ENCODE data around the gene LCN15. TPM values are rescaled to one million over a fixed set of nuclear protein-coding genes. Genes with fewer than 3 reads are reported as not detected.
"Not testable (repeated sequence)": the region's sequence is repeated elsewhere in the genome, so short reads cannot be mapped to it uniquely, and the experiment has no call there.

The LCN15 gene
- total RNA-seq, 2 experiments from 2014 or later: not detected

GRCh38 chr9:136805207-136805740 is 41.0 kb upstream of the LCN15 start:
- H3K27me3 ChIP-seq (ENCODE audit: control insufficient read depth in 1 of 2, insufficient read depth in 2 of 2, low read length in 2 of 2): peaks cover 0 to 3% of the 10 kb centered on the region in 2 experiments
- H3K4me1 Mint-ChIP-seq (ENCODE audit: low read depth): peaks cover 47% of the 10 kb centered on the region
- no peaks in the 10 kb centered on the region for H3K27me3 Mint-ChIP-seq
- intact Hi-C loops (cut with DNase I, micrococcal nuclease): loop anchor here (5.0 to 10.0 kb wide), 4 partner anchors 42 to 400 kb away; partner anchors contain the start of genes PHPT1 (in 1 of the 2), SNAPC4 (in 1 of the 2) and TRAF2 (in 1 of the 2)
- no peak overlapping the region for H3K27ac ChIP-seq (ENCODE audit: low read depth in 1 of 2, low read length in 2 of 2)
- ChIA-PET CTCF (no interaction called here), POLR2A (no interaction called here)
- H3K4me3 Mint-ChIP-seq: peak overlapping the region; percentile 81
- no peaks in the 10 kb centered on the region for H3K9me3 Mint-ChIP-seq
- H3K9me3 ChIP-seq (ENCODE audit: control insufficient read depth in 1 of 2, insufficient read depth in 1 of 2, low read length in 2 of 2): no peaks in the 10 kb centered on the region
- ATAC-seq (ENCODE audit: poor library complexity) (no peak), DNase-seq (peak in 1 of 14 experiments; percentile 18)
- peak overlapping the region; percentile 35 for H3K27ac Mint-ChIP-seq
- H3K4me3 ChIP-seq (ENCODE audit: low read length): no peak overlapping the region
- peaks cover 46% of the 10 kb centered on the region for H3K4me1 ChIP-seq (ENCODE audit: insufficient read depth, low read length)
- TF ChIP-seq CTCF (IDR thresholded peaks at IDR 0.05): no peak
- H3K36me3 ChIP-seq (ENCODE audit: insufficient read depth, low read length): peaks cover 5% of the 10 kb centered on the region
- H3K36me3 Mint-ChIP-seq (ENCODE audit: low read depth): peaks cover 11% of the 10 kb centered on the region

- H3K27ac Mint-ChIP-seq: peak overlapping the region; percentile 76
- DNase-seq (peak in 1 of 14 experiments; percentile 22), ATAC-seq (ENCODE audit: poor library complexity) (no peak)
- POLR2A ChIA-PET: no interaction called here
- TF ChIP-seq CTCF (IDR thresholded peaks at IDR 0.05): no peak
- peaks cover 47% of the 10 kb centered on the region for H3K4me1 Mint-ChIP-seq (ENCODE audit: low read depth)
- CTCF ChIA-PET: no interaction called here
- H3K9me3 Mint-ChIP-seq: no peaks in the 10 kb centered on the region
- intact Hi-C loops (cut with DNase I, micrococcal nuclease): loop anchor here (5.0 to 10.0 kb wide), 4 partner anchors 43 to 400 kb away; partner anchors contain the start of genes PHPT1 (in 1 of the 2), SNAPC4 (in 1 of the 2) and TRAF2 (in 1 of the 2)
- Histone ChIP-seq H3K27ac (ENCODE audit: low read depth in 1 of 2, low read length in 2 of 2) (no peak overlapping the region), H3K27me3 (ENCODE audit: control insufficient read depth in 1 of 2, insufficient read depth in 2 of 2, low read length in 2 of 2) (peaks cover 0 to 3% of the 10 kb centered on the region in 2 experiments), H3K9me3 (ENCODE audit: control insufficient read depth in 1 of 2, insufficient read depth in 1 of 2, low read length in 2 of 2) (no peaks in the 10 kb centered on the region), H3K4me1 (ENCODE audit: insufficient read depth, low read length) (peaks cover 45% of the 10 kb centered on the region), H3K4me3 (ENCODE audit: low read length) (no peak overlapping the region), H3K36me3 (ENCODE audit: insufficient read depth, low read length) (no peaks in the 10 kb centered on the region)
- H3K36me3 Mint-ChIP-seq (ENCODE audit: low read depth): peaks cover 5% of the 10 kb centered on the region
- no peaks in the 10 kb centered on the region for H3K27me3 Mint-ChIP-seq
- peak overlapping the region; percentile 68 for H3K4me3 Mint-ChIP-seq
These were observed 40.3 kb upstream of the LCN15 start for GRCh38 chr9:136804509-136805206.

GRCh38 chr9:136803551-136804508 is 39.5 kb upstream of the LCN15 start:
- ChIA-PET CTCF (no interaction called here), POLR2A (no interaction called here)
- peak in 1 of 14 experiments; percentile 23 for DNase-seq
- H3K4me1 ChIP-seq (ENCODE audit: insufficient read depth, low read length): peaks cover 45% of the 10 kb centered on the region
- no peak overlapping the region for H3K4me3 ChIP-seq (ENCODE audit: low read length)
- TF ChIP-seq CTCF (IDR thresholded peaks at IDR 0.05): no peak
- no peak overlapping the region for H3K27ac ChIP-seq (ENCODE audit: low read depth in 1 of 2, low read length in 2 of 2)
- H3K36me3 ChIP-seq (ENCODE audit: insufficient read depth, low read length): no peaks in the 10 kb centered on the region
- Mint-ChIP-seq H3K9me3 (no peaks in the 10 kb centered on the region), H3K27ac (peak overlapping the region; percentile 76), H3K4me3 (peak overlapping the region; percentile 68), H3K4me1 (ENCODE audit: low read depth) (peaks cover 39% of the 10 kb centered on the region), H3K27me3 (no peaks in the 10 kb centered on the region), H3K36me3 (ENCODE audit: low read depth) (peaks cover 4% of the 10 kb centered on the region)
- intact Hi-C loops (cut with DNase I, micrococcal nuclease): loop anchor here (10.0 kb wide), 2 partner anchors 101 to 399 kb away; partner anchors contain the start of gene SNAPC4 (in 1 of the 2)
- H3K9me3 ChIP-seq (ENCODE audit: control insufficient read depth in 1 of 2, insufficient read depth in 1 of 2, low read length in 2 of 2): no peaks in the 10 kb centered on the region
- ATAC-seq (ENCODE audit: poor library complexity): no peak
- H3K27me3 ChIP-seq (ENCODE audit: control insufficient read depth in 1 of 2, insufficient read depth in 2 of 2, low read length in 2 of 2): peaks cover 0 to 3% of the 10 kb centered on the region in 2 experiments

GRCh38 chr9:136803009-136803550 is 38.8 kb upstream of the LCN15 start:
- H3K4me3 ChIP-seq (ENCODE audit: low read length); H3K27me3 ChIP-seq (ENCODE audit: control insufficient read depth in 1 of 2, insufficient read depth in 2 of 2, low read length in 2 of 2); CTCF ChIA-PET; ATAC-seq (ENCODE audit: poor library complexity); H3K9me3 ChIP-seq (ENCODE audit: control insufficient read depth in 1 of 2, insufficient read depth in 1 of 2, low read length in 2 of 2); POLR2A ChIA-PET; H3K36me3 ChIP-seq (ENCODE audit: insufficient read depth, low read length); H3K36me3 Mint-ChIP-seq (ENCODE audit: low read depth); H3K9me3 Mint-ChIP-seq; DNase-seq; H3K27me3 Mint-ChIP-seq; H3K27ac ChIP-seq (ENCODE audit: low read depth in 1 of 2, low read length in 2 of 2): not testable (repeated sequence)
- intact Hi-C loops (cut with DNase I, micrococcal nuclease): loop anchor here (10.0 kb wide), 2 partner anchors 102 to 398 kb away; partner anchors contain the start of gene SNAPC4 (in 1 of the 2)
- Mint-ChIP-seq H3K4me1 (ENCODE audit: low read depth) (peaks cover 36% of the 10 kb centered on the region), H3K4me3 (peak overlapping the region; percentile 51), H3K27ac (peak overlapping the region; percentile 76)
- H3K4me1 ChIP-seq (ENCODE audit: insufficient read depth, low read length): peaks cover 45% of the 10 kb centered on the region
